ENCODE results near the gene CCDC88A. TPM values are rescaled to one million over a fixed set of nuclear protein-coding genes. Genes with fewer than 3 reads are reported as not detected.

CCDC88A gene
- total RNA-seq, 1 experiment from 2014 or later: 19.8 TPM

Other genes starting within 250 kb of the CCDC88A start
- 0.78 and 4.4 TPM in 2 replicates for gene CLHC1, start 187.6 kb downstream of the CCDC88A start, total RNA-seq (2014; rRNA removed; shearing (Covaris generic))
- gene RPS27A, start 187.2 kb downstream of the CCDC88A start, total RNA-seq (2014; rRNA removed; shearing (Covaris generic)): 3,108 and 3,345 TPM in 2 replicates
- 26.5 and 37.2 TPM in 2 replicates for gene MTIF2, start 150.6 kb downstream of the CCDC88A start, total RNA-seq (2014; rRNA removed; shearing (Covaris generic))
- 31.6 and 42.5 TPM in 2 replicates for gene CFAP36, start 99.9 kb upstream of the CCDC88A start, total RNA-seq (2014; rRNA removed; shearing (Covaris generic))
- 19.4 and 26.8 TPM in 2 replicates for gene PPP4R3B, start 197.8 kb upstream of the CCDC88A start, total RNA-seq (2014; rRNA removed; shearing (Covaris generic))